K562 (cell line): ENCODE results near the gene ZBTB18. TPM values are rescaled to one million over a fixed set of nuclear protein-coding genes. Genes with fewer than 3 reads are reported as not detected.

ENCODE experiments used
- ATAC-seq: fragments of 200-7000 bp; cut with Tn5 transposase; 3 replicates; pipeline ENCODE4 v1.9.1; 2020; ENCODE audit warnings: moderate library complexity
- BruUV-seq: library from RNA; stranded (reverse); fragments of 400-500 nt; replicated peaks from 2 replicates; lab custom pipeline; 2021; lab: Mats Ljungman, UMichigan
- CTCF ChIA-PET: fragments of 300-600 bp; formaldehyde crosslinking; extraction: SDS; loops from one replicate; lab custom pipeline; 2021; ENCODE audit warnings: low intra/inter-chr PET ratio; lab: Yijun Ruan, JAX
- POLR2A ChIA-PET: fragments of 300-600, 350-650 bp; sonication (Branson Sonifier 250); formaldehyde crosslinking; extraction: SDS; loops from one replicate; lab custom pipeline; 2021; ENCODE audit warnings: antibody characterized with exemption, inconsistent platforms; lab: Yijun Ruan, JAX
- DNase-seq, 4 experiments: peaks; one replicate each; pipeline versions ENCODE4 v3.0.0 to v3.0.0-alpha.2; 2011 to 2018; ENCODE audit warnings: low spot score in 3 of 4, mixed read lengths in 3 of 4; ENCODE audit errors: extremely low read depth in 1 of 4
- FAIRE-seq: peaks from 2 replicates; lab custom pipeline; 2011; peaks lifted over from hg19 to GRCh38; lab: Jason Lieb, UNC
- H2AFZ ChIP-seq: 2 replicates; pipeline ENCODE4 v1.6.0; 2011; ENCODE audit warnings: low read depth, low read length, control low read depth, inconsistent platforms
- H3K27ac ChIP-seq: fragments of 200-600 bp; 3 replicates; pipeline ENCODE4 v1.8.0; 2011; ENCODE audit warnings: low read depth, mild to moderate bottlenecking, control low read depth, inconsistent platforms, low read length, moderate library complexity, mixed read lengths; ENCODE audit errors: extremely low read depth
- H3K27me3 ChIP-seq, 2 experiments: fragments of 300-600 bp in 1 of 2; 2 replicates in 1 of 2; 3 replicates in 1 of 2; pipeline versions ENCODE4 v1.6.0 to v1.8.0; 2011; ENCODE audit warnings: inconsistent platforms in 2 of 2, low read length in 2 of 2, mild to moderate bottlenecking in 1 of 2, mixed read lengths in 1 of 2, moderate library complexity in 1 of 2; ENCODE audit not compliant: control insufficient read depth in 2 of 2, insufficient read depth in 2 of 2
- H3K36me3 ChIP-seq: fragments of 300-600 bp; 3 replicates; pipeline ENCODE4 v1.8.0; 2011; ENCODE audit warnings: mild to moderate bottlenecking, low read length, inconsistent platforms; ENCODE audit not compliant: control insufficient read depth, insufficient read depth
- H3K4me1 ChIP-seq, 2 experiments: fragments of 200-600 bp in 1 of 2; replicated peaks in 1 of 2; 2 replicates in 1 of 2; 3 replicates in 1 of 2; pipeline versions ENCODE4 v1.5.1 to v1.8.0; 2011; ENCODE audit warnings: inconsistent platforms in 2 of 2, low read length in 2 of 2, mild to moderate bottlenecking in 1 of 2, mixed read lengths in 1 of 2, moderate library complexity in 1 of 2; ENCODE audit not compliant: control insufficient read depth in 2 of 2, insufficient read depth in 2 of 2
- H3K4me2 ChIP-seq: 2 replicates; pipeline ENCODE4 v1.6.1; 2011; ENCODE audit warnings: low read length, control low read depth, inconsistent platforms, mixed read lengths; ENCODE audit not compliant: insufficient read depth
- H3K4me3 ChIP-seq: fragments of 200-600 bp; sonication (generic), shearing (Covaris generic); 2 replicates; pipeline ENCODE4 v1.5.1; 2016; ENCODE audit warnings: control low read depth, inconsistent platforms
- H3K79me2 ChIP-seq: fragments of 200-600 bp; 3 replicates; pipeline ENCODE4 v1.8.0; 2011; ENCODE audit warnings: low read length, inconsistent platforms; ENCODE audit not compliant: control insufficient read depth, insufficient read depth
- H3K9ac ChIP-seq, 2 experiments: 2 replicates each; pipeline versions ENCODE4 v1.6.0 to v1.6.1; 2011; ENCODE audit warnings: low read depth in 2 of 2, low read length in 2 of 2, control low read depth in 1 of 2, inconsistent platforms in 1 of 2, mild to moderate bottlenecking in 1 of 2, mixed read lengths in 1 of 2; ENCODE audit not compliant: insufficient read depth in 1 of 2
- H3K9me1 ChIP-seq: one replicate; pipeline ENCODE4 v1.6.0; 2011; ENCODE audit warnings: inconsistent platforms, mild to moderate bottlenecking, low read length, moderate library complexity; ENCODE audit not compliant: control insufficient read depth, insufficient read depth
- H3K9me3 ChIP-seq: replicated peaks from 2 replicates; pipeline ENCODE4 v1.5.1; 2011; ENCODE audit warnings: low read depth, low read length, inconsistent platforms; ENCODE audit not compliant: control insufficient read depth, insufficient read depth
- H4K20me1 ChIP-seq: replicated peaks from 2 replicates; pipeline ENCODE4 v1.6.1; 2011; ENCODE audit warnings: low read length, inconsistent platforms, mixed read lengths; ENCODE audit not compliant: control insufficient read depth, insufficient read depth
- TOE1 ChIP-seq, 2 experiments: fragments of 450-650 bp in 1 of 2; sonication (generic) in 1 of 2; formaldehyde crosslinking in 1 of 2; IDR thresholded peaks; 2 replicates each; pipeline versions ENCODE4 v1.7.1 to v1.8.0; 2016 to 2022; ENCODE audit warnings: borderline replicate concordance in 2 of 2, mild to moderate bottlenecking in 2 of 2, antibody characterized with exemption in 1 of 2, inconsistent platforms in 1 of 2, low read depth in 1 of 2, missing genetic modification reagents in 1 of 2, moderate library complexity in 1 of 2
- ZNF57 ChIP-seq: fragments of 450-650 bp; formaldehyde crosslinking; IDR thresholded peaks from 2 replicates; pipeline ENCODE4 v1.4.0; 2020; ENCODE audit warnings: mild to moderate bottlenecking, moderate library complexity
- WGBS: fragments of 100-300 bp; shearing (Covaris generic); methylation state at CpG from one replicate; pipeline ENCODE4 v1.1.6; 2016; ENCODE audit warnings: low coverage, mixed read lengths; ENCODE audit not compliant: insufficient coverage; ENCODE audit errors: missing lambda C conversion rate; 5-methylcytosine and 5-hydroxymethylcytosine counted together
- in situ Hi-C: fragments of 300-500 bp; cut with MboI; formaldehyde crosslinking; loops from 4 replicates; pipeline ENCODE4 v1.15.0; 2018; ENCODE audit warnings: inconsistent platforms, mixed read lengths
- intact Hi-C: fragments of 100-400 bp; cut with micrococcal nuclease; formaldehyde crosslinking; loops from 2 replicates; pipeline ENCODE4 v1.14.2; 2022
- polyA plus RNA-seq, 8 experiments: library from polyadenylated mRNA; depleted of rRNA in 4 of 8; stranded (reverse) in 5 of 8; unstranded in 3 of 8; fragments of >200 nt; fragmentation: Nextera tagmentation in 2 of 8; fragmentation: Illumina TruSeq in 1 of 8; extraction: Ambion mirVana in 2 of 8; extraction: Trizol in 1 of 8; gene quantifications; 2 replicates each; pipeline versions ENCODE4 v1.2.1 to v1.2.3, GENCODE V29; 2011 to 2014; ENCODE audit warnings: inconsistent platforms in 1 of 8, missing spikeins in 1 of 8
- total RNA-seq, 7 experiments: library from RNA; depleted of rRNA in 6 of 7; stranded (reverse); fragments of >200 nt in 6 of 7; fragmentation: Illumina TruSeq in 2 of 7; extraction: Trizol in 2 of 7; gene quantifications; 2 replicates each; pipeline versions ENCODE4 v1.2.1 to v1.2.3, GENCODE V29; 2011 to 2021; ENCODE audit warnings: low replicate concordance in 1 of 7
- TF ChIP-seq, protein P1 (sequence below): sonication (generic); formaldehyde crosslinking; IDR thresholded peaks from 2 replicates; pipeline ENCODE4 v1.8.1; 2023; ENCODE audit warnings: mild to moderate bottlenecking, missing genetic modification reagents
- TF ChIP-seq, protein P2 (sequence below), 2 experiments: fragments of 450-650 bp; IDR thresholded peaks; 2 replicates each; pipeline ENCODE4 v1.6.1; 2016; ENCODE audit warnings: mild to moderate bottlenecking in 2 of 2, borderline replicate concordance in 1 of 2, low read depth in 1 of 2, moderate library complexity in 1 of 2

ZBTB18 gene
- total and polyA plus RNA-seq, 9 of the 15 experiments (the other 6 are each of a cell fraction or from before 2014, with no cell fraction given): 0.13 to 2.6 (median 1.6) TPM

DNA sequence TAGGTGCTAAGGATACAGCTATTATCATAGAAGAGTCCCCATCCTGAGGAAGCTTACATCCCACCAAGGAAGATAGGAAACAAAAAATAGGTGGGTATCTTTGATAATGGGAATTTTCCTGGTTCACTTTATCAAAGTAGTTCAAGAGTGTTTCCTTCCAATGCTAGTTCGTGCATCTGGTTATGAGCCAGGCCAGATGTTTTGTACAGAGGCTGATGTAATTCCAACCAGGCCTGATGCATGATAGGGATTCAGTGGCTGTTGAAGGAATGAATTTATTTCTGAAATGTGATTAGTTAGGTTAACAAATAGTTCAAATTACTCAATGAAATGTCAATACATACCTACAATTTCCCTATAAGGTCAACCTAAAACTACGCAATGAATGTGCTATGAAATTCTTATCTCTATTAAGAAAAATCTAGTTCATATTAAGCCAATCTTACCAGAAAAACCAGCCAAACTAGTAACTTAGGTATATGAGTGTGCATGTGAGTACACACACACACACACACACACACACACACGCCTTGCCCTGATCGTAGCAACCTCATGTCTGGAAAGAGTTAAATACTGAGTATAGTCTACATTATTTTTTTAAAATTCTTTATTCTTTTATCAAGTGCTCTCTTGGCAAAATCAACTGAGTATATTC is 9.5 kb upstream of the ZBTB18 start:
- Histone ChIP-seq H3K4me1 (no peaks in the 10 kb centered on the region), H3K36me3 (no peaks in the 10 kb centered on the region), H3K4me3 (no peak overlapping the region), H2AFZ (no peak overlapping the region), H4K20me1 (no peaks in the 10 kb centered on the region), H3K27ac (no peak overlapping the region), H3K79me2 (no peaks in the 10 kb centered on the region), H3K9me3 (no peaks in the 10 kb centered on the region), H3K27me3 (peaks cover 7 to 17% of the 10 kb centered on the region in 2 experiments; a peak in 4 of 5 replicates), H3K9ac (no peak overlapping the region), H3K4me2 (no peak overlapping the region), H3K9me1 (no peaks in the 10 kb centered on the region)
- in situ Hi-C loops: no loop called here
- no peak for FAIRE-seq
- intact Hi-C loops: no loop called here
- WGBS: under 1% methylated on average over 4 of the region's 4 CpGs
- ChIA-PET CTCF (no interaction called here), POLR2A (no interaction called here)
- no peak for DNase-seq
- BruUV-seq: no TSS peak
- no peak for ATAC-seq
- TF ChIP-seq, protein P1, sequence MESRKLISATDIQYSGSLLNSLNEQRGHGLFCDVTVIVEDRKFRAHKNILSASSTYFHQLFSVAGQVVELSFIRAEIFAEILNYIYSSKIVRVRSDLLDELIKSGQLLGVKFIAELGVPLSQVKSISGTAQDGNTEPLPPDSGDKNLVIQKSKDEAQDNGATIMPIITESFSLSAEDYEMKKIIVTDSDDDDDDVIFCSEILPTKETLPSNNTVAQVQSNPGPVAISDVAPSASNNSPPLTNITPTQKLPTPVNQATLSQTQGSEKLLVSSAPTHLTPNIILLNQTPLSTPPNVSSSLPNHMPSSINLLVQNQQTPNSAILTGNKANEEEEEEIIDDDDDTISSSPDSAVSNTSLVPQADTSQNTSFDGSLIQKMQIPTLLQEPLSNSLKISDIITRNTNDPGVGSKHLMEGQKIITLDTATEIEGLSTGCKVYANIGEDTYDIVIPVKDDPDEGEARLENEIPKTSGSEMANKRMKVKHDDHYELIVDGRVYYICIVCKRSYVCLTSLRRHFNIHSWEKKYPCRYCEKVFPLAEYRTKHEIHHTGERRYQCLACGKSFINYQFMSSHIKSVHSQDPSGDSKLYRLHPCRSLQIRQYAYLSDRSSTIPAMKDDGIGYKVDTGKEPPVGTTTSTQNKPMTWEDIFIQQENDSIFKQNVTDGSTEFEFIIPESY: no peak
- TF ChIP-seq, protein P2, sequence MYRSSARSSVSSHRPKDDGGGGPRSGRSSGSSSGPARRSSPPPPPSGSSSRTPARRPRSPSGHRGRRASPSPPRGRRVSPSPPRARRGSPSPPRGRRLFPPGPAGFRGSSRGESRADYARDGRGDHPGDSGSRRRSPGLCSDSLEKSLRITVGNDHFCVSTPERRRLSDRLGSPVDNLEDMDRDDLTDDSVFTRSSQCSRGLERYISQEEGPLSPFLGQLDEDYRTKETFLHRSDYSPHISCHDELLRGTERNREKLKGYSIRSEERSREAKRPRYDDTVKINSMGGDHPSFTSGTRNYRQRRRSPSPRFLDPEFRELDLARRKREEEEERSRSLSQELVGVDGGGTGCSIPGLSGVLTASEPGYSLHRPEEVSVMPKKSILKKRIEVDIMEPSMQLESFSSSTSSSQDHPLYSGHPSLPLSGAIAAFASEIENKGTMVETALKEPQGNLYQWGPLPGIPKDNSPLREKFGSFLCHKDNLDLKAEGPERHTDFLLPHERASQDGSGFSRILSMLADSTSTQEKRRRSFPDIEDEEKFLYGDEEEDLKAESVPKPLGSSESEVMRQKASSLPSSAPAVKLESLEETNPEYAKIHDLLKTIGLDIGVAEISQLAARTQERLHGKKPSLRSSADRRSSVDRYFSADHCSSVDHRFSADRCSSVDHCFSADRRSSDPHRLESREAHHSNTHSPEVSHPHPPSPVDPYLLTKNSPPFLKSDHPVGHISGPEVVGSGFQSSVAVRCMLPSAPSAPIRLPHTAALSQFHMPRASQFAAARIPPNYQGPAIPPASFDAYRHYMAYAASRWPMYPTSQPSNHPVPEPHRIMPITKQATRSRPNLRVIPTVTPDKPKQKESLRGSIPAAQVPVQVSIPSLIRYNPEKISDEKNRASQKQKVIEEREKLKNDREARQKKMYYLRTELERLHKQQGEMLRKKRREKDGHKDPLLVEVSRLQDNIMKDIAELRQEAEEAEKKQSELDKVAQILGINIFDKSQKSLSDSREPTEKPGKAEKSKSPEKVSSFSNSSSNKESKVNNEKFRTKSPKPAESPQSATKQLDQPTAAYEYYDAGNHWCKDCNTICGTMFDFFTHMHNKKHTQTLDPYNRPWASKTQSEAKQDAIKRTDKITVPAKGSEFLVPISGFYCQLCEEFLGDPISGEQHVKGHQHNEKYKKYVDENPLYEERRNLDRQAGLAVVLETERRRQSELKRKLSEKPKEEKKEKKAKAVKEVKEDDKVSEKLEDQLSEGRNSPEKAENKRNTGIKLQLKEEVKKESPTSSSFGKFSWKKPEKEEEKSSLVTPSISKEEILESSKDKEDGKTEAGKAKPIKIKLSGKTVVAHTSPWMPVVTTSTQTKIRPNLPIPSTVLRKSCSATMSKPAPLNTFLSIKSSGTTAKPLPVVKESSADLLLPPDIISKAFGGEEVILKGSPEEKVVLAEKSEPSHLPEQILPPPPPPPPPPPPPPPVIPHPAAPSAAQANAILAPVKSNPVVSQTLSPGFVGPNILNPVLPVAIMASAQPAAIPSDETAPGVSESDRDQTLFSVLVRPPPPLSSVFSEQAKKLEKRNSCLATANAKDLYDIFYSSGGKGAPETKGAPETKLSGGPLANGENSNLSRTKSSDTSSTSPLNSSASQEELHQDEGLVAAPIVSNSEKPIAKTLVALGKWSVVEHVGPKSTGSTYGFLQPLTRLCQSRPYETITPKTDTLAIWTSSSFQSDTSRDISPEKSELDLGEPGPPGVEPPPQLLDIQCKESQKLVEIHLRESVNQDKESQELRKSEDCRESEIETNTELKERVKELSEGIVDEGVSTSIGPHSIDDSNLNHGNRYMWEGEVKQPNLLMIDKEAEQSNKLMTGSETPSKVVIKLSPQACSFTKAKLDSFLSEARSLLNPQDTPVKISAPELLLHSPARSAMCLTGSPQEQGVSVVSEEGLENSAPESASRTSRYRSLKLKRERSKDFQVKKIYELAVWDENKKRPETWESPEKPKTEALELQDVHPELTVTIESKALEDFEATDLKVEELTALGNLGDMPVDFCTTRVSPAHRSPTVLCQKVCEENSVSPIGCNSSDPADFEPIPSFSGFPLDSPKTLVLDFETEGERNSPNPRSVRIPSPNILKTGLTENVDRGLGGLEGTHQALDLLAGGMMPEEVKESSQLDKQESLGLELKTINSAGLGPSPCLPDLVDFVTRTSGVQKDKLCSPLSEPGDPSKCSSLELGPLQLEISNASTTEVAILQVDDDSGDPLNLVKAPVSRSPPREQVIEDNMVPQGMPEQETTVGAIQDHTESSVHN (IDR thresholded peaks at IDR 0.05; ENCODE audit: borderline replicate concordance in 1 of 2, low read depth in 1 of 2): no peak
- no peak for TF ChIP-seq TOE1 (IDR thresholded peaks at IDR 0.05; ENCODE audit: borderline replicate concordance)
- no peak for TF ChIP-seq TOE1 (CRISPR knock-in tag; IDR thresholded peaks at IDR 0.05; ENCODE audit: borderline replicate concordance, low read depth)
- TF ChIP-seq ZNF57 (CRISPR knock-in tag): no peak
